ENCODE measurements around the gene CCL28.
"Not testable (repeated sequence)": the region's sequence is repeated elsewhere in the genome, so short reads cannot be mapped to it uniquely, and the experiment has no call there.

CCL28 gene

DNA sequence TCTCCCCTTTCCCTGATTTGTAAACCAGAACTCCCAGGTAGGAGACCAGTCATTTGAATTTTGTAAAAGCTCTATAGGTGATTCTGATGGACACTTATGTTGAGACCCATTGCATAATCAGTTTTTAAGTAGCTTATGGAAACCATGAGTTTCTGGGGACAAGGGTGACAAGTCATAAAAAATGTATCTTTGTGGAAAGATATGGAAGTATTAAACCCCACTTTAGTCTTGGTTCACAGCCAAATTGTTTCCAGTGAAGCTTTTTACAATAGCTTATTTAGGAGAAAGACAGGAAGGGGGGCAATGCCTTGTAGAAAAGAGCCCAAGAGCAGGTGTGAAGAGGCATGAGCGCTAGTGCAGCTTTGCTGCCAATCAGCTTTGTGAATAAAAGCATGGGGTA is 453 bp upstream of the CCL28 start:
- DNase-seq (ENCODE audit: low read depth): no peak
- H3K4me3 ChIP-seq (ENCODE audit: low read depth, low read length): no peak overlapping the region

DNA sequence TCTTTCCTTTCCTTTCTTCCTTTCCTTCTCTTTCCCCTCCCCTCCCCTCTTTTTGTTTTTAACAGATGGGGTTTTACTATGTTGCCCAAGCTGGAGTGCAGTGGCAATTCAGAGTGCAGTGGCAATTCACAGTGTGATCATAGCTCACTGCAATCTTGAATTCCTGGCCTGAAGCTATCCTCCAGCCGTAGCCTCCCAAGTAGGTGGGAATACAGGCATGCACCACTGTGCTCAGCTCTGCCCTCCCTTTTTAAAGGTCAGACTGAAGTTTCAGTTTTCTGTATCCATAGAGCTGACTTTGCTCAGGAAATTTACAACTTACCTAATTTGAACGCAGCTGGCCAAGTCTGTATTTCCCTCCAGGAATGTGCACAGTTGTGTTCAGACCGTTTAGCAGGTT is 696 bp downstream of the CCL28 start:
- no peak for DNase-seq (ENCODE audit: low read depth)
- no peak overlapping the region for H3K4me3 ChIP-seq (ENCODE audit: low read depth, low read length)

DNA sequence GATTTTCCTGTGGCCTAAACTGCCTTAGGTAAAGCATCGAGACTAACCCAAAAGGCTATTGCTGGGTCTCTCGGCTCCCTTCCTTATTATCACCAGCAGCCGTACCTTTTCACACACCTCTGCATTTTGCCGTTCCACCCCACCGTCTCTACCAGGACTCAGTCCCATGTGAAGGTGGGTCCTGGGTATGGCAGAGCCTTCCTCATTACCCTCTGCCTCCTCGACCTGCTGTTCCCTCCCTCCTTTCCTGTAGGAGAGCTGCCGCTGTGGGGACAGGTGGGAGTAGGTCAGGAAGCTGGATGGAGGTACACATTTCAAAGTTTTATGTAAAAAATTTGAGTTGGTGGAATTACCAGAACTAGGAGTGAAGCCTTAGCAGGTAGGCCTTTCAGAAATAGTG is 1.8 kb downstream of the CCL28 start:
- DNase-seq (ENCODE audit: low read depth): no peak
- H3K4me3 ChIP-seq (ENCODE audit: low read depth, low read length): no peak overlapping the region

DNA sequence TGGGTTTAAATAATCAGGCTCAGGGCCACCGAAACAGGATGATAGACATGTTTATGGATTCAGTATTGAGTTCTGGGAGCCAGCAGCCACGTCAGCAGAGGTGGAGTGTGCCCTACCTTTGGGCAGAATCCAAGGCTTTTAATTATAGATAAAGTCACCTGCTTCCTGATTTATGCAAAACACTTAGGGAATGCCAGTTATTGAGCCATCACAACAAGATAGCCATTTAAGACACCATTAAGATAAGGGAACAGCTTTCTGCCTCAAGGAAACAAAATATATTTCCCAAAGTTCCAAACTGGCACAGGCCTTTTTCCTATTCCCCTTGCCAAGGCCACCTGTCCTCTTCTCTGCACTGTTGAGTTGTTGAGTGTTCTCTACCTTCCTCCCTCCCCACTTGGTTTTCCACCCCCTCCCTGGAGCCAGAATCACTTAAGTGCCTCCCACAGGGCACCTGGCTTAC is 2.4 kb downstream of the CCL28 start:
- no peak for DNase-seq (ENCODE audit: low read depth)
- H3K4me3 ChIP-seq (ENCODE audit: low read depth, low read length): no peak overlapping the region

DNA sequence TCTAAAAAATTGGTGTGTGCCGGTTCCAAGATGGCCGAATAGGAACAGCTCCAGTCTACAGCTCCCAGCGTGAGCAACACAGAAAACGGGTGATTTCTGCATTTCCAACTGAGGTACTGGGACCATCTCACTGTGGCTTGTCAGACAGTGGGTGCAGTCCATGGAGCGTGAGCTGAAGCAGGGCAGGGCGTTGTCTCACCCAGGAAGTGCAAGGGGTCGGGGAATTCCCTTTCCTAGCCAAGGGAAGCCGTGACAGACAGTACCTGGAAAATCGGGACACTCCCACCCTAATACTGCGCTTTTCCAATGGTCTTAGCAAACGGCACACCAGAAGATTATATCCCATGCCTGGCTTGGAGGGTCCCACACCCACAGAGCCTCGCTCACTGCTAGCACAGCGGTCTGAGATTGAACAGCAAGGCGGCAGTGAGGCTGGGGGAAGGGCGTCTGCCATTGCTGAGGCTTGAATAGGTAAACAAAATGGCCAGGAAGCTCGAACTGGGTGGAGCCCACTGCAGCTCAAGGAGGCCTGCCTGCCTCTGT is 9.6 kb downstream of the CCL28 start:
- DNase-seq (ENCODE audit: low read depth); H3K4me3 ChIP-seq (ENCODE audit: low read depth, low read length): not testable (repeated sequence)

DNA sequence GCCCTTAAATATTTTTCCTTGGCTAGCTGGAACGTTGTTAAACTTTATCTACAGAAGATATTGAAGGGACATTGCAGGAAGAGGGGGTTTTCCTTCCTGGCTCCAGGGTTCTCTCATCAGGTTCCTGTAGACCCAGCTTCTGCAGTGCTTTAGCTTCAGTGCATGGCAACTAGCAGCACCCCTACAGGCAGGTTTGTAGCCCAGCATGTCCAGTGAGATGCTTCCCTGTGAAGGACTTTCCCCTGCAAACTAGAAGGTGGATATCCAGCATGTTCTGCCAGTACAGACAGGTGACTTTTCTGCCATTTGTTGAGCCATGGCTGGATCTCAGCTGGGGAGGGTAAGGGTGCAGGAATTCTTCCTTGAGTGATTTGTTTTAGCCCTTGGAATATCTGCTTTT is 10.4 kb downstream of the CCL28 start:
- H3K4me3 ChIP-seq (ENCODE audit: low read depth, low read length): no peak overlapping the region
- no peak for DNase-seq (ENCODE audit: low read depth)

DNA sequence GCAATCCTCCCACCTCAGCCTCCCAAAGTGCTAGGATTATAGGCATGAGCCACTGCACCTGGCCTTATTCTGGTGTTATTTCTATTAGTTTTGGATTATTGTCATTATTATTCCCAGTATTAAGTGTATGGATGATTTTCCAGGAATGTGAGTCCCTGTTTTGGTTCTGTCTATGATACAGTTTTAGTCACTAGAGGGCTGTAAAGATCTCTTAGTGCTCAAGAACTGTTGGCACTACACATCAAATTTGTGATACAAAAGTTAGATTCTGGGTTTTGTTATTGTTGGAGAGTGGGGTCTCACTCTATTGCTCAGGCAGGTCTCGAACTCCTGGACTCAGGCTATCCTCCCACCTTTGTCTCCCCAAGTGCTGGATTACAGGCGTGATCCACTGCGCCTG is 12.1 kb downstream of the CCL28 start:
- no peak overlapping the region for H3K4me3 ChIP-seq (ENCODE audit: low read depth, low read length)
- no peak for DNase-seq (ENCODE audit: low read depth)

DNA sequence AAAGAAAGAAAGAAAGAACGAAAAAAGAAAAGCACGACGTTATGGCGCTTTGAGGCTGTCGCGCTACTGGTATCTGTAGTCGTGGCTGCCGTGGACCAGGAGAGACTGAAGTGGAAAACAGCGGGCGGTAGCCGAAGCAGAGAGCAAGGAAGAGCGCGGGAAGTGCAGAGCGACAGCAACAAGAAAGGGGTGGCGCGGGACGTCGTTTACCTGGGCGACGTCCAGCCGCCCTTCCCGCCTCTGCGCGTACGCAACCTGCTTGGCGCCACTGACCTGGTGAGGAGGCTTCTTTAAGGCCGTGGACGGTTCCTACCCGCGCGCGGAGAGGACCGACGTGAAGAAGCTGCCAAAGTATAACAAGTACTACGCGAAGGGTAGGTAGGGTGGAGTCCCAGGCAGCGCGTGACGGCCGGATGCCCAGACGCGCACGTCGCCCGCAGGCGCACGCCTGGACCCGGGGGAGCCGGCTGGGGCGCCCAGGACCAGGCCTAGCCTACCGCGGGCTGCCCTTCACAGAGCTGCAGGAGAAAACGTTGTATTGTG is 15.4 kb downstream of the CCL28 start:
- peak overlapping the region; percentile 63 for H3K4me3 ChIP-seq (ENCODE audit: low read depth, low read length)
- DNase-seq (ENCODE audit: low read depth): no peak

DNA sequence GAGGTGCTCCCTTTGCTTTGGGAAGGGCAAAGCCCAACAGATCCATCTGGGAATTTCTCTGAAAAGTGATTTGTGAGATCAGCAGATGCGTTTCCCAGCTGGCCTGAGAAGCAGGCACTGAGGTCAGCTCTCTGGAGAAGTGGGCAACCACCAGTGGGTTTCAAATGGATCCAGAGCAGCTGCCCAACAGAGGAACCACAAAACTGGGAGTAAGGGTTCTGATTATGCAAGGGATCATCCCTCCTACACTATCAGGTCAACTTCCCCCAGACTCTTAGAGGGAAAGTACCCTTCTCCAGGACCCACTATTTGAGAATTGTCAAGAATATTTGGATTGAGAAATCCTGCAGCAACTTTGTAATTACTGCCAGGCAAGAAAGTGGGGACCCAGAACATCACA is 21.7 kb downstream of the CCL28 start:
- no peak for DNase-seq (ENCODE audit: low read depth)
- H3K4me3 ChIP-seq (ENCODE audit: low read depth, low read length): no peak overlapping the region

DNA sequence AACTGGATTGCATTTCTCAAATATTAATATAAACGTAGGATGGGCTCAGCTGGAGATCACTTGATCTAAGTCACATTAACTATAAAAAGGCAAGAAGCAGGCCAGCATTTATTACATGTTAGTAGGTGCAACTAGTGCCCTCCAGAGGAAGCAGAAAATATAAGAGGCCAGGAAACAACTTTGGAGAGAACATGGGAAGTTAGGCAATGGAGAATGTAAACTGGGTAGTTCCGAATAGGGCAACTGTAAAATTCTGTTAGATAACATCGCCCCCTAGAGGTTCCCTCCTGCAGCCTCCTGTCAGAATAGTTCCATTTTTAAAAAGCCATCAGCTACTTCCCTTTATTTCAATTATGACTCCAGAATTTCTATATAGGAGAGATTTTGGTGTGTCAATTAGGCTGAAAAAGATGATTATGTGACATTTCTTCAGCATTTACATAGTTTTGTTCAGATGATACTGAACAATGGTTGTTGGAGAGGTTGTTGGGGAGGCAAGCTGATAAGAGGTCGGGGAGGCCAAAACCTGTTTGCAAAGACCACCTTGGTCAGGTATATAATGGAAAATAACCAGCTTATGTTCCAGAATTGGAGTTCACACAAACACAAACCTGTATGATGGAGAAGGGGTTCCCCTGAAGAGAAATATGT is 22.4 kb downstream of the CCL28 start:
- DNase-seq (ENCODE audit: low read depth): peak; percentile 74
- no peak overlapping the region for H3K4me3 ChIP-seq (ENCODE audit: low read depth, low read length)

DNA sequence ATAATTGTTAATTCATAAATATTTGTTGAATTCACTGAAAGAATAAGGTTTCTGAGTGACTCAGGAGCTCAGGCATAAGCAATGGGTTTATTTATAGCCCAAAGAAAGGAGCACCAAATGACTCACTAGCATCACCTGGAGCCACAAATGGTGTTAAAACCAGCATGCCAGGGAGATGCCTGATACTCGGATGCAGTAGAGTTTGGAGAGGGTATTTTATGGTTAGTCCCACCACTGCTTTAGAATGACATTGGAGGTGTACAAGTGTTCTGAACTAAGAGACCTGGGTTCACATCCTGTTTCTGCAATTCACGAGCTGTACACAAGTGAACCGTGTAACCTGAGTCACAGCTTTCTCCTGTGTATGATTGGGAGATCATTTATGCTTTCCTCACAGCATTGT is 25.2 kb downstream of the CCL28 start:
- DNase-seq (ENCODE audit: low read depth): no peak
- no peak overlapping the region for H3K4me3 ChIP-seq (ENCODE audit: low read depth, low read length)

DNA sequence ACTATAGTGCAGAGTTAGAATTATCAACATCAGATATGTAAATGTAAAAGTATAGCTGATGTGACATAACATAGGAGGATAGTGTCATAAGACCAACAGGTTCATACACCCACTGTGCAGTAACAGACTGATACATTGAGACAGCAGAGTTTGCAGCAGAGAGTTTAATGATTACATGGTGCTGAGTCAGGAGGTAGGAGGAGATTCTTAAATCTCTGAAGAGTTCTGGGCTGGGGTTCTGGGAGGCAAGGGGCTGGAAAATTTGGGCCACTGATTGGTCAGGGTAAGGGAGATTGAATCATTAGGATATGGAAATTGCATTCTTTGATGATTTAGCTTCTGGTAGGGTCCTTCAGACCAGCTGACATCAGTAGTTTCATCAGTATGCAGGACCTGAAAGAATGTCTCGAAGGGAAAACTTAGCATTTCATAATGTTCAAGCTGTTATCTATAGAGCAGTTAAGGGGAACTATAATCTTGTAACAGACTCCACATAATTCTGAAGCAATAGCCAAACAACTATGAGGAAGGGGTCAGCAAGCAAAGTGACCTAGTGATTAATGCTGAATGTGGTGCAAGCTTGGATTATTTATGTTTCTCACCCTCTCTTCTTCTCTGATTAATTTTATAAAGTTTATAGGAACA is 35.6 kb downstream of the CCL28 start:
- H3K4me3 ChIP-seq (ENCODE audit: low read depth, low read length): no peak overlapping the region
- no peak for DNase-seq (ENCODE audit: low read depth)

DNA sequence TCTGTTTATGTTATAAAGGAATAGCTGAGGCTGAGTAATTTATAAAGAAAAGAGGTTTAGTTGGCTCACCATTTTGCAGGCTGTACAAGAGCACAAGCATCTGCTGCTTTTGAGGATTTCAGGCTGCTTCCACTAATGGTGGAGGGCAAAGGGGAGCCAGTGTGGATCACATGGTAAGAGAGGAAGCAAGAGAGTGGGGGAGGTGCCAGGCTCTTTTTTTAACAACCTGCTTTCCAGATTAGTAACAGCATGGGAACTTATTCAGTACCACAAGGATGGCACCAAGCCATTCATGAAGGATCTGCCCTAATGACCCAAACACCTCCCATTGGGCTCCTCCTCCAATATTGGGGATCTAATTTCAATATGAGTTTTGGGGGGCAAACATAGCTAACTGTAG is 40.4 kb downstream of the CCL28 start:
- DNase-seq (ENCODE audit: low read depth): no peak
- no peak overlapping the region for H3K4me3 ChIP-seq (ENCODE audit: low read depth, low read length)

DNA sequence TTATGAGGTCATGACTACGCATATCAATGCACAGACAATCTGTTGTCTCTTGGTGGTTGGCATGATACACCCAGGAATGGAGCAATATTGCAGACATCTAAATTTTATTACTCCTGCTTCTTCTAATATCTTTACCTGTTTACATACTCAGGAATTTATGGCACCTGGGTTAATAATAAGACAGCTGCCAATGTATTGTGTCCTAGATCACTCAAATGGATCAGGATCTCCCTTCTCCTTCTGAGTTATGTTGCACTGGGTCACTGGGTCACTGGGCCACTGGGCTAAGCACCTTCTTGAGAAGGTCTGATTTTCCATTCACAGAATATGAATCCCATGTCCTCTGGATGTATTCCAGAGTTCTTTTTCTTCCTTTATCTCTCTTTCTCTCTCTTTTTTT is 41.8 kb downstream of the CCL28 start:
- no peak for DNase-seq (ENCODE audit: low read depth)

DNA sequence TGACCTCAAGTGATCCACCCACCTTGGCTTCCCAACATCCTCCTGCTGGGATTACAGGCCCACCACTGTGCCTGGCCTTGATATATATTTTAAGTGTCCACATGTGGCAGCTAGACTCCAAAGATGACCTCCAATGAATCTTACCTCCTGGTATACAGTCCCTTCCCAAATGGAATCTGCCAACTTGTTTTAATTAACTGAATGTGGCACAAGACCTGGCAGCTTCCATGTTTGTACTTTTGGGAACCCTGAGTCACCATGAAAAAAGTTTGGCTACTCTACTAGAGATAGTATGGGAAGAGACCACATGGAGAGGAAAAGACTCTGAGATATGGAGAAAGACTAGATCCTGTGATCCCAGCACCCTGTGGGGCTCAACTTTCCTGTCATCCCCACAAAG is 42.5 kb downstream of the CCL28 start:
- DNase-seq (ENCODE audit: low read depth): no peak
- no peak overlapping the region for H3K4me3 ChIP-seq (ENCODE audit: low read depth, low read length)

More for the DNA sequence above, 41.8 kb downstream of the CCL28 start:
- H3K4me3 ChIP-seq (ENCODE audit: low read depth, low read length): no peak overlapping the region

DNA sequence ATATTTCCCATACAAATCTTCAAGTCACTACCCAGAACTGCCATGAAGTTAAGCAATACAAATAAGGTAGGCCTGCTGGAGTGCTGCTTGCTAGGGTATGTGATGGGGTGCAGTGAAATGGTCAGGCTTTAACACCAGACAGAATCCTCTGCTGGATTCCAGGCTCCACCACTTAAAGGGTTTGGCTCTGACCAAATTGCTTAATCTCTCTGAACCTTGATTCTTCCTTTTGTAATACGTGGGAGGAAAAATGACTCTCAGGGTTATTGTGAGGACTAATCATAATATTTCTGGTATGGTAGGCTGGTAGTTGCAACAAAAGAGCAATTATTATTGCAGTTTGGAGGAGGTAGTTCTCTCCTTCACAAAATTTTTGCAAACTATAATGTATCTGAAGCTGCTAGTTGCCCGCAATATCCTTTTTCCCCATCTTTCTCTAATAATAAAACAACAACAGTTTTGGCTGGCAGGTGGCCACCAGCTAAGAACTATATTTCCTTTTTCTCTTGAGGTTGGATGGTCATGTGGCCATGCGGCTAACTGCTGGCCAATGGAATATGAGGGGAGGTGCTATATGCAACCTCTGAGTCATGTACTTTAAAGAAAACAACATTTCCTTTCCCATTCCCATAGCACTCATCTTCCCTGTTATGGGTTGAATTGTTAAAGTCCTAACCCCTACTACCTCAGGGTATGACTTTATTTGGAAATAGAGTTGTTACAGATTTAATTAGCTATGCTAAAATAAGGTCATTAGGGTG is 44.1 kb downstream of the CCL28 start:
- H3K4me3 ChIP-seq (ENCODE audit: low read depth, low read length): no peak overlapping the region
- peak; percentile 14 for DNase-seq (ENCODE audit: low read depth)

DNA sequence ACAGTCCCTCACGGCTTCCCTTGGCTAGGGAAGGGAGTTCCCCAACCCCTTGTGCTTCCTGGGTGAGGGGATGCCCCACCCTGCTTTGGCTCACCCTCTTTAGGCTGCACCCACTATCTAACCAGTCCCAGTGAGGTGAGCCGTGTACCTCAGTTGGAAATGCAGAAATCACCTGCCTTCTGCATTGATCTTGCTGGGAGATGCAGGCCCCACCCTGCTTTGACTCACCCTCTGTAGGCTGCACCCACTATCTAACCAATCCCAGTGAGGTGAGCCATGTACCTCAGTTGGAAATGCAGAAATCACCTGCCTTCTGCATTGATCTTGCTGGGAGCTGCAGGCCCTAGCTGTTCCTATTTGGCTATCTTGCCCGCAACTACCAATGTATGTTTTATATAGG is 44.7 kb downstream of the CCL28 start:
- DNase-seq (ENCODE audit: low read depth): no peak
- no peak overlapping the region for H3K4me3 ChIP-seq (ENCODE audit: low read depth, low read length)

DNA sequence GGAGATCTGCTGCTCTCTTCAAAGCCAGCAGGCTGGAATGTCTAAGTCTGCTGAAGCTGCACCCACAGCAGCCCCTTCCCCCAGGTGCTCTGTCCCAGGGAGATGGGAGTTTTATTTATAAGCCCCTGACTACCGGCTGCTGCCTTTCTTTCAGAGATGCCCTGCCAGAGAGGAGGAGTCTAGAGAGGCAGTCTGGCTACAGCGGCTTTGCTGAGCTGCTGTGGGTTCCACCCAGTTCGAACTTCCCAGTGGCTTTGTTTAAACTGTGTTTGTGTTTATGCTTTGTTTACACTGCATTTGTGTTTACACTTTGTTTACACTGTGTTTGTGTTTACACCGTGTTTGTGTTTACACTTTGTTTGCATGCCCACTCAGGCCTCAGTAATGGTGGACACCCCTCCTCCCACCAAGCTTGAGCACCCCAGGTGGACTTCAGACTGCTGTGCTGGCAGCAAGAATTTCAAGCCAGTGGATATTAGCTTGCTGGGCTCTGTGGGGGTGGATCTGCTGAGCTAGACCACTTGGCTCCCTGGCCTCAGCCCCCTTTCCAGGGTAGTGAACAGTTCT is 45.4 kb downstream of the CCL28 start:
- not testable (repeated sequence) for DNase-seq (ENCODE audit: low read depth); H3K4me3 ChIP-seq (ENCODE audit: low read depth, low read length)

DNA sequence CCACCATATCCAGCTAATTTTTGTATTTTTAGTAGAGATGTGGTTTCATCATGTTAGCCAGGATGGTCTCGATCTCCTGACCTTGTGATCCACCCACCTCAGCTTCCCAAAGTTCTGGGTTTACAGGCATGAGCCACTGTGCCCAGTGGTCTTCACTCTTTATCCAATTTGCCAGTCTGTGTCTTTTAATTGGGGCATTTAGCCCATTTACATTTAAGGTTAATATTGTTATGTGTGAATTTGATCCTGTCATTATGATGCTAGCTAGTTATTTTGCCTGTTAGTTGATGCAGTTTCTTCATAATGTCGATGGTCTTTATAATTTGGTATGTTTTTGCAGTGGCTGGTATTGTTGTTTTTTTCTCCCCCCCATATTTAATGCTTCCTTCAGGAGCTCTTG is 47.0 kb downstream of the CCL28 start:
- not testable (repeated sequence) for H3K4me3 ChIP-seq (ENCODE audit: low read depth, low read length); DNase-seq (ENCODE audit: low read depth)

Measured in skeletal muscle cell (primary cell).